AG08396 (cell line): ENCODE measurements around the gene E2F6.

Experiments
- DNase-seq: peaks from one replicate; pipeline ENCODE4 v3.0.0; 2012; ENCODE audit warnings: low spot score, mixed read lengths

E2F6 gene, protein sequence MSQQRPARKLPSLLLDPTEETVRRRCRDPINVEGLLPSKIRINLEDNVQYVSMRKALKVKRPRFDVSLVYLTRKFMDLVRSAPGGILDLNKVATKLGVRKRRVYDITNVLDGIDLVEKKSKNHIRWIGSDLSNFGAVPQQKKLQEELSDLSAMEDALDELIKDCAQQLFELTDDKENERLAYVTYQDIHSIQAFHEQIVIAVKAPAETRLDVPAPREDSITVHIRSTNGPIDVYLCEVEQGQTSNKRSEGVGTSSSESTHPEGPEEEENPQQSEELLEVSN

GRCh38 chr2:11465485-11466306 lies at the start of gene E2F6:
Gene E2F6, minus strand, starts transcription at chr2:11466161. Its CDS starts 282 bp downstream, at chr2:11465879.
- DNase-seq: peak; percentile 98

DNA sequence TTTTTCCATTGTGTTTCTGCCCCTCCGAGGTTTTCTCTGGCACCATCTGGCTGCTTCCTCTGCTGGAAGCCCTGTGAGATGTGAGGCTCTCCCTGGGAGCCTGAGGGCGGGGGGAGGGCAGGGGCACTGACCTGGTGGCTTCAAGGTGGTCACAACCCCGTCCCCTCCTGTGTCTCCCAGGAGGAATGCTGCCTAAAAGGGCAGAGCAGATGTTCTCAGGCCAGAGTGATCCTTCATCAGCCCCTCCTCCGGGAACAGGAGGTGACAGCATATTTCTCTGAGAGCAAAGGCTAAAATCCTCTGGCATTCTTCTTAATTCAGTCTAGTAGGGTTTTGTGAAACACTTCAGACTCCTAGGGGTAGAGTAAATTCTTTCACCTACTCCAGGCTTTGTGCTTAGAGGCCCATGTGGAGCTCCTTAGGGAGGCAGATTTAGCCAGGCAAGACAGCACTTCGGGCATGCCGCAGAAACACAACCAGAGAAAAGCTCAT lies 49.6 kb upstream of the E2F6 start:
- DNase-seq: no peak

DNA sequence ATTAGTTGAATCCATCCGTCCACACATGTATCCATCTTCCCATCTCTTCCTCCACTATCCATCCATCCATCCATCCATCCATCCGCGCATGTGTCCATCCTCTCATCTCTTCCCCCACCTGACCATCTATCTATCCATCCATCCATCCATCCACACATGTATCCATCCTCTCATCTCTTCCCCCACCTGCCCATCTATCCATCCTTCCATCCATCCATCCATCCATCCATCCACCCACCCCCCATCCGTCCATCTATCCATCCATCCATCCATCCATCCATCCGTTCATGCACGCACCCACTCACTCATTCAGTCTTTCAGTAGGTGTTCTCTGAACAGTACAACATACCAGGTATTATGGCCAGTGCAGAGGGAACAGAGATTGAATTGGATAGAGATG lies 48.9 kb upstream of the E2F6 start:
- no peak for DNase-seq

- DNase-seq: no peak
These were observed 48.2 kb upstream of the E2F6 start for GRCh38 chr2:11514081-11514730.

- DNase-seq: no peak
These were observed 47.4 kb upstream of the E2F6 start for GRCh38 chr2:11513319-11513718.

DNA sequence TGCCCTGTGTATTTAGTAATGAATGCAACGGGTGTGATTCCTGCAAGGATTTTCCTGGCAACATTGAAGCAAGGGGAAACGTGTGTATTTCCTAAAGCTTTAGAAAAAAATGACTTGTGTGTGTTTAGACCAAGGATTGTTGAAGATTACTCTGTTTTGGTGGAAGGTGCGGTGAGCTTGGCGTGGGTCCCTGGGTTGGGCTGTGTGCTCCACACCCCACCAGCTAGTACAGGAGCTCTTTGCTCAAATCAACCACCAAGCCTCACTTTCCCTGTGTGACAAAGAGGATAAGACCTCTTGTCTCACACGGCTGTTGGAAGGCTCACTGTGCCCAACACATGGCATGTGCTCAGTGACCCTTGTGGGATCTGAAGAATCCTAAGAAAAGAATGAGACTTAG lies 46.5 kb upstream of the E2F6 start:
- DNase-seq: no peak

GRCh38 chr2:11509657-11510360 lies 43.8 kb upstream of the E2F6 start:
- no peak for DNase-seq

DNA sequence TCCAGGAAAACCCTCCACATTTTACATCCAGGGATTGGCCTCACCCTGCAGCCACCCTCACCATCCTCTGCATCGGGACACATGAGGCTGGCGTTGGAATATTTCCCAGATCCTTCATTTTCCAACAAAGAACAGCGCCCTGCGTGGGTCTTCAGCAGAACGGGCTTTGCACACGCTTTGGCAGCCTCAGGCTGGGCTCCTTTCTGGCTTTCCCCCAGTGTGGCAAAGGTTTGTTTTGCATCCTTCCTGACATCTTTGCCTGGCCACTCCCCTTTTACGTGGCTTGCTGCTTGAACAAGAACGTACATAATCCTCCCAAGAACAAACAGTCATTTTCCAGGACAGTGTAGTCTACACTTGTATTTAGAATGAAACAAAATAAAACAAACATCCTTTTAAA lies 42.3 kb upstream of the E2F6 start:
- DNase-seq: no peak

GRCh38 chr2:11507517-11507916 lies 41.6 kb upstream of the E2F6 start:
- no peak for DNase-seq

DNA sequence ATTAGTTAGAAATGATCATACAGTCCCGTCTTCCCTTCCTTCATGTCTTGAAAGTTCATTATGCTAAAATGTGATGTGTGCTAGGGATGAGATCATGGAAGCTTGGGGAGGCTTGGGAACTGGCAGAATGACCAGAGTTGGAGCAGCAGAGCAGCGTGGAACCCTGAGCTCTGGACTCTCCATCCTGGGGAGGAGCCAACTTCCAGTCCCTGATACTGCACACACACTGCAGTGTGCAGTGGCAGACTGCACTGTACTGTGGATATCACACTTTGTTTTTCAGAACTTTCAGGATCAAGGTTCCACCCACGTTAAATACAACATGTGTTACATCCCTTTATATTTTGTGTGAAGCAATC lies 40.6 kb upstream of the E2F6 start:
- no peak for DNase-seq

GRCh38 chr2:11505652-11506610 lies 40.0 kb upstream of the E2F6 start:
- no peak for DNase-seq

GRCh38 chr2:11503354-11503927 lies 37.5 kb upstream of the E2F6 start:
- DNase-seq: no peak

DNA sequence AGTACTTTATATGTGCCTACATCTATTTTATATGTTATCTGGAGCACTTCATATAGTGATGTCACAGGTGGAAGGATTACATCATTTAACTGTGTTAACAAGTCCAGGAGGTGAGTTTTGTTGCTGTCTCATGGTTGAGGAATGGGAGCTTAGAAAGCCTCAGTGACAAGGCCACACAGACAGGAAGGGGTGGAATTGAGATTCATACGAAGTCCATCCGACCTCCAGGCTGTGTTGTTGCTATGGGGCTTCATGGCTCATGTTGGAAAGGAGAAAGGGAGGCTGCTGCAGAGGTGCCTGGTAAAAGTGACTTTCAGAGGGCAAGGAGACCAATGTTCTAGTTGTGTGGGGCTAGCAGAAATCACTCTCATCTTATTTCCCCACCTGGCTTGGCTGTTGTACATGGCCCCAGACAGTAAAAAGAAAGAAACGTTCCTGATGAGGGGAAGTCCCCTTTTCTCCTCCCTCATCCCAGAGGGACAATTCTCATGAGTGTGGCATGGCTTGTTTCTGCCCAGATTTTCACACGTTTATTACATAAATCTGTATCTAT lies 36.9 kb upstream of the E2F6 start:
- no peak for DNase-seq

DNA sequence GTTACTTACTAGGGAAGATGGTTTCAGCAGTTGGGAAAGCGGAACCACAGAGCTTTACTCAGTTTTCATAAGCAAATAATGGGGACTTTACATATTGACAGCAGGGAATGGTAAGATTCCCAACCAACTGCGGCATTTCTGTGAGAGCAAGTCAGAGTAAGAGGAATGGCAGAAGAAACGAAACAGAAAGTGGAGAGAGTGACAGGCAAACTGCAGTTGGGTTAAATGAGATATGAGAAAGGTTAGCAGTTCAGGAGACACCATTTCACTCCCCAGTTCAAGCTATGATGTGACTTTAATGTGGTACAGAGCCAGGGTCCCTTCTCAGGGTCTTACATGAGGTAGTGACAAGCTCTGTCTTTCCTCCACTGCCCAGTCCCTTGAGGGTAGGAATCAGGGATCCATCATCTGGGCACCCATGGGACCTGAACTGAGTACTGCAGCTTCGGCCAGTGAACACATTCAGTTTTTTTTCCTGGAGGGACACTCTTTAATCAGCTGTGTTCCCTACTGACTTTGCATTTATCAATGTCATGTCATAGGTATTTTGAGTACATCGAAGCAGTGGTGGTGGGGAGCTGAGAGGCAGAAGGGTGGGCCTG lies 34.8 kb upstream of the E2F6 start:
- DNase-seq: no peak

DNA sequence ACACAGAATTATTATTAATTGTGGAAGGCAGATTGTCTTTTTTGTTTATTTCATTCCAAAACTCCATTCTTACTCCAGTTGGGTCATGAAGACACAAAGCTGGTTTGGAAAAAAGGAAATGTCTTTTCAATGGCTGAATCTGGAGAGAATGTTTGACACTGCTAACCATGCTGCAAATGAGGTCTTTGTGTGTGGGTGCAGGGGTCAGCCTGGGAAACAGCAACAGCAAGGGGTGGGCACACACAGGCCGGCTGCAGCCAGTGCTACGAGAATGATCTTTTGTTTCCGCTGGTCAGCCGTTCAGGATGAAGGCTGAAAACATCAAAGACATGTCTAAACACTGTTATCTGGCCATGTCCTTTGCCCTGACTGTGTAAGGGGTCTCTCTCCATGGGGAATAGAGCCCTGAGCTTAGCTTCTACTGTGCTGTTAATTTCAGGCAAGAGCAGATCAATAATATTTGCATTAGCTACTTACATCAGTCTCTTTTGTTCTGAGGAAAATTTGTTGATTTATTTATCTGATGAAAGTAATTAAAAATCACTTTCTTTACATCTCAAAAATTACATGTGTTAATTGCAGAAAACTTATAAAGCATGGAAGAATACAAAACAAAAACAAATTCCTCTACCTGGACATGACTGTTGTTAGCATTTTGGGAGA lies 33.3 kb upstream of the E2F6 start:
- DNase-seq: no peak

DNA sequence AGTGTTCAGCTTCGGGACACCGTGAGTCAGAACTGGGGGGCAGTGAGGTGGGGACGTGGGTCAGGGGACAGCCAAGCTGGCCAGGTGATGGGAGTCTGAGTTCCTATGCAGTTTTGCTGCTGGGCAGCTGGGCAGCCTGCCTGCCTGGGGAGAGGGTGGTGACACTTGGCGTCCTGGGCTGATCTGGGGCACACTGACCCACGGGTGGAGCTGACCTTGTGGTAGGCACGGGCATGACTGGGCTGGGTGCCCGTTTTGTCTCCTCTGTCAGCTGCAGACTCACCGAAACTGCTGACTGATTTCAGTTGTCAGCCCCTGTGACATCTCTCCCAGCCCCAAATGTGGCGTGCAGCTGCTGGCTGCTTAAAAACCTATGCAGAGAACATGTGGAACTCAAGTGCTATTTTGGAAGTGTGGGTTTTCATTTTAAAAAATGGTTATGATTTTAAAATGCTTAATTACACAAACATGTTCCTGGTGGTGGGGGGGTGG lies 32.6 kb upstream of the E2F6 start:
- DNase-seq: no peak

GRCh38 chr2:11495844-11496681 lies 30.1 kb upstream of the E2F6 start:
- no peak for DNase-seq

DNA sequence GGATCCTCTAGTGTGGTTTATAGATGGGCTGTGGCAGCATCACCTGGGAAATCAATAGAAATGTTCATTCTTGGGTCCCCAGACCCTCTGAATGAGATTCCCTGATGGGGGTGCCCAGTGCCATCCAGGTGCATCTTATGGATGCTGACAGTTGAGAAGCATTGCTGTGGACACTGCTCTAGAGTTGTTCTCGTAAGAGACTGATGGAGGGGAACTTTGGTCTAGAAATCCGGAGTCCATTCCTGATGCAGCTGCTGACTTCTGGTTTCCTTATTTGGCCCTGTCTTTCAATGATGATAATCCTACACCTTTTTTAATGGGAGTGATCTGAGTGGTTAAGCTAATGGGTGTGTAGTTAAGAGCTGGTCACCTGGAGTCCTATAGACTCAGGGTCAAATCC lies 28.3 kb upstream of the E2F6 start:
- no peak for DNase-seq
